ENCODE results near the gene DPYSL5.

The DPYSL5 gene

DNA sequence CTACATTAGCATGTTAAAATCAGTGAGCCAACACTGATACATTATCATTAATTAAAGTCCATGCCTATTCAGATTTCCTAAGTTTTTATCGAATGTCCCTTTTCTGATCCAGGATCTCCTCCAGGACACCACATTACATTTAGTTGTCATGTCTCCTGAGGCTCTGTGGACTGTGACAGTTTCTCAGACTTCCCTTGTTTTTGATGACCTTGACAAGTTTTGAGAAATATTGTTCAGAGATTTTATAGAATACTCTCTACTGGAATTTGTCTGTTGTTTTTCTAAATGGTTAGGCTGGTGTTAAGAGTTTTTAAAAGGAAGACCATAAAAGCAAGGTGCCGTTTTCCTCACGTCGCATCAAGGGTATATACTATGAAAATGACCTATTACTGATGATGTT lies 106.2 kb downstream of the DPYSL5 start:
- TF ChIP-seq GATA2 (IDR thresholded peaks at IDR 0.05; ENCODE audit: low read depth, low read length), result no peak
- TF ChIP-seq GATA3 (IDR thresholded peaks at IDR 0.05; ENCODE audit: low read depth, low read length), result no peak

DNA sequence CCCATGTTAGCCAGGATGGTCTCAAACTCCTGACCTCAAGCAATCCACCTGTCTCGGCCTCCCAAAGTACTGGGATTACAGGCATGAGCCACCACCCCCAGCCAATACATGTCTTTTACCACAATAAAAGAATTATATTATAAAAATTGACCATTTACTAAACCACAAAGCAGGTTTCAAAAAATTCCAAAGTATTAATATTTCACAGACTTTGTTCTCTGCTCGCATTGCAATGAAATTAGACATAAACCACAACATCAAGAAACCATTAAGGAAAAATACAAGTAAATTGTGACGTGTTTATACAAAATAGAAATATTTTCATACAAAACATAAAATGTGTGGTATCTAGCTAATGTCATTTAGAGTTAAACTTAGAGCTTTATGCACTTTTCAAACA lies 109.1 kb downstream of the DPYSL5 start:
- no peak for TF ChIP-seq GATA2 (IDR thresholded peaks at IDR 0.05; ENCODE audit: low read depth, low read length)
- TF ChIP-seq GATA3 (IDR thresholded peaks at IDR 0.05; ENCODE audit: low read depth, low read length), result no peak

DNA sequence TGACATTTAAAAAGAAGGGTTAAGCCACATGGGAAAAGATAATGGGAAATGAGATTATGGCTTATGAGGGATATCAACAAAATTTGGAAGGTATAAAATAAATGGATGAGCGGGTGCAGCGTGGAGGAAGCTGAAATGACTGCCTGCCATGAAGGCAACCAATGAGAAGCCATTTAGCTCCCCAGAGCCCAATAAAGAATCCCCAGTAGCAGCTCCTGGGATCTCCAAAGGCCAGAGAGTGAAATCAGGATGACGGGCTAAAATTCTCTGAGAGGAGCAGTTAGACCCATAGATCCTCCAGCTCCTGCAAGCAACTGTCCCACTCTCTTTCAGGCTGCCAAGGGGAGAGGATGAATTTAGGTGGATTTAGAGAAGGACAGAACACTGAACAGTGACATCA lies 109.6 kb downstream of the DPYSL5 start:
- TF ChIP-seq GATA3 (IDR thresholded peaks at IDR 0.05; ENCODE audit: low read depth, low read length) (no peak), GATA2 (IDR thresholded peaks at IDR 0.05; ENCODE audit: low read depth, low read length) (no peak)

DNA sequence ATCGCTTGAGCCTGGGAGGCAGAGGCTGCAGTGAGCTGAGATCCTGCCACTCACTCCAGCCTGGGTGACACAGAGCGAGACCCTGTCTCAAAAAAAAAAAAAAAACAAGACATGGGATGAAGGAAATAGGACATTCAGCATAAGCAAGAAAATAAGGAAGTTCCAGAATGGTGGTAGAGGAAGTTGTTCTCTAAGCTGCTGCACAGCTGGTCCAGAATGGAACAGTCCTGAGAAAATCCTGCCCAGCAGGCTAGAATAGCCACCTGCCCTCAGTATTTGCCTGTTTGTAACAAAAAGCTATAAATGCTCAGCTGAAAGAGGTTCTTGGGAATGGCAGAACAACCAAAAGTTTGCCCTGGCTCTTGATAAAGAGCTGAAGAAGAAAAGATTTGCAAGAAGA lies 111.4 kb downstream of the DPYSL5 start:
- TF ChIP-seq GATA2 (IDR thresholded peaks at IDR 0.05; ENCODE audit: low read depth, low read length), result no peak
- no peak for TF ChIP-seq GATA3 (IDR thresholded peaks at IDR 0.05; ENCODE audit: low read depth, low read length)

DNA sequence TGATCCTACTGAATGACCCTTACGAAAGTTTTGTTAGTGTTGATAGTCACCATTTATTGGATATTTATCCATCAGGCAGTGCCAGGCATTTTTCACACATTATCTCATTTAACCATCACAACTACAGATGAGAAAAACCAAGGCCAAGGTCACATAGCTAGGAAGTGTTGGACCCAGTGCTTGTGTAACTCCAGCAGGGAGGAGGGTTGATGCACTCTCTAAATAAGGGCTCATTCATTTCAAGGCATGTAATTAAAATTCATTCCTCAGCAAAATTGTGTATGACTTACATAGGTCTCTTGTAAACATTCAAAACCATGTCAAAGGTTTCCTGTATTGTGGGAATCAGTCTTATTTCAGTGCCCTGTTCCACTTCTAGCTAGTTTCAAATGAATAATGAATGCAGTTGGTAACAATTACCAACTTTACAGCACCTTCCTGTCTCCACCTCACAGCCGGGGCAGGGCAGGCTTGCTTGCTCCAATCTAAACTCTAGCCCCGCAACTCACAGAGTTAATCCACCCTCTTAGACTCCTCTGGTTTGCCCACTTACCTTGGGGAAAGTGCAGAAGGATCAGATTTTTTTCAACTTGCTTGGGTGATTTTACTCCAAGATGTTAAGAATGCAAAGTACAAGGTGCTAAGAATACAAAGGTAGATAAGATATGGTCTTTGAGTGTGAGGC lies 116.7 kb downstream of the DPYSL5 start:
- TF ChIP-seq GATA2 (IDR thresholded peaks at IDR 0.05; ENCODE audit: low read depth, low read length) (no peak), GATA3 (IDR thresholded peaks at IDR 0.05; ENCODE audit: low read depth, low read length) (no peak)

DNA sequence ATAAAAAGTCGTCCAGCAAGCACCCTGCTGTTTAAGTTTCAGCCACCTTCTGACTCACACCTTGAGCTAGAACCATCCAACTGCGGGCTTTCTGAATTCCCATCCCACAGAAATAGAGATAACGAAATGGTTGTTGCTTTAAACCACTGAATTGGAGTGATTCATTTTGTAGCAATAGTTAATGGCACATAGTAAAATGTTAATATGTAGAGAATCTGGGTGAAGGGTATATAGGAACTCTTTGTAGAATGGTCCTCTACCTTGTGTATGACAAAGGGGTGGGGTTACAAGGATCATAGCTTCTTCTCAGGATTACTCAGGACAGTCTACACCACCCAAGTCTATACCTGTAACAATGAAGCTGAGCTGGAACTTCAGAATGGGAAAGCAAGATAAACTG lies 120.1 kb downstream of the DPYSL5 start:
- TF ChIP-seq GATA2 (IDR thresholded peaks at IDR 0.05; ENCODE audit: low read depth, low read length) (no peak), GATA3 (IDR thresholded peaks at IDR 0.05; ENCODE audit: low read depth, low read length) (no peak)

DNA sequence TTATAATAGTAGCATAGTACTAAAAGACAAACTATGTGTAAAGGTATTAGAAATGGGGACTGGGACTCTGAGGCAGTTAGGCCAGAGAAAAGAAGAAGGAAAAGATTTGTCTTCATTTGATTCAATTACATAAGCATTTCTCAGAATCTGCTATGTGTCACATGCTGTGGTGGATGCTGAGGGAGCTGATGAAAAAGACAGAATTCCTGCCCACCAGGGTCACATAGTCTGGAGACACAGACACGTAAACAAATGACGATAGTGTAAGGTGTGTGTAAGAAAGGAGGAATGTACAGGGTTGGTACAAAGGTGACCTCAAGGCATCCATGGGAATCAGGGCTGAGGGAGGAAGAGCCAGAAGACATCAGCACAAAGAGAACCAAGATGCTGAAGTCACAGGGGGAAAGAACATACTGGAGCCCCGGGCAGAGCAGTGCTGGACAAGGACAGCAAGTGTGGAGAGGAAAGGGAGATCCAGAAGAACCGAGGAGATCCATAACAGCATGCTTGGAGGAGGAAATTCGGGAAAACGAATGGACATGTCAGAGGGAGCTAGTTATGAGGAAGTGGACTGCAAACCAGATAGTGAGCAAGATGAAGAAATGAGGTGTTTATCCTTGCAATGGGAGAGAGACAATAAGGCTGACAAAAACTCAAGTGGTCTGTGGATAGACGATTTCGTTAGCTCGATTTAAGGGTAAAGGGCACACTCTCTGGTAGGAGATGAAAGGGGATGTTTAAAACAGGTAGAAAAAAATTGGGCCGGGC lies 121.3 kb downstream of the DPYSL5 start:
- TF ChIP-seq GATA3 (IDR thresholded peaks at IDR 0.05; ENCODE audit: low read depth, low read length) (no peak), GATA2 (IDR thresholded peaks at IDR 0.05; ENCODE audit: low read depth, low read length) (no peak)

DNA sequence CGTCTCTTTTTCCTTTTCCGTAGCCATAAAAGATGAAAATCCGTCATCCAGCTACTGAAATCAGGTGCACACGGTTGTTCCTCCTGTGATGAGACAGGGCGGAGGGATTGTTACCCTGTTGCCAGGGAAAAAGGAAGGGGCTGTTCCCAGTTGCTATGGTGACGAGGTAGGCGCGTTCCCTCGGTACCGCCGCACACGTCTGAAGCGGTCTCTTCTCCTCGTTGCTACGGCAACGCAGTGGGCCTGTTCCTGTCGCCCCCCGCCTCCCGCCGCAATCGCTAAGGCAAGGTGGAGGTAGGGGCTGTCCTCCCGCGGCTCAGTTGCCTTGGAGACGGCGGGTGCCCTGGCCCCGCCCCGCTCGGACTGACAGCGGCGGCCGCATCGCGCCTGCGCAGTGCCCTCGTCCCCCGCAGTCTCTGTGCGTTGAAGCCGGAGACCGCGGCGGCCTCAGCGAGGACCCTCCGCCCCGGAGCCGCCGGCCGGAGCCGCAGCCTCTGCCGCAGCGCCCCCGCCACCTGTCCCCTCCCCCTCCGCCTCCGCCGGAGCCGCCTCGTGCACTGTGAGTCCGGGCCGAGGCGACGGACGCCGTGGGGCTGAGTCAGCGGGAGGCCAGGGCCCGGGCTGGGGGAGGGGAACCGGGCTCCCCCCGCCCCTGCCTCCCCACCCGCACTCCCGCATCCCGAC lies 122.5 kb downstream of the DPYSL5 start, which contains the start of gene MAPRE3:
TSS of gene MAPRE3 (plus strand) at position 394 of the 684 bp plus-strand sequence. CDS start 51,582 bp downstream, outside the sequence.
- no peak for TF ChIP-seq GATA3 (IDR thresholded peaks at IDR 0.05; ENCODE audit: low read depth, low read length)
- no peak for TF ChIP-seq GATA2 (IDR thresholded peaks at IDR 0.05; ENCODE audit: low read depth, low read length)

DNA sequence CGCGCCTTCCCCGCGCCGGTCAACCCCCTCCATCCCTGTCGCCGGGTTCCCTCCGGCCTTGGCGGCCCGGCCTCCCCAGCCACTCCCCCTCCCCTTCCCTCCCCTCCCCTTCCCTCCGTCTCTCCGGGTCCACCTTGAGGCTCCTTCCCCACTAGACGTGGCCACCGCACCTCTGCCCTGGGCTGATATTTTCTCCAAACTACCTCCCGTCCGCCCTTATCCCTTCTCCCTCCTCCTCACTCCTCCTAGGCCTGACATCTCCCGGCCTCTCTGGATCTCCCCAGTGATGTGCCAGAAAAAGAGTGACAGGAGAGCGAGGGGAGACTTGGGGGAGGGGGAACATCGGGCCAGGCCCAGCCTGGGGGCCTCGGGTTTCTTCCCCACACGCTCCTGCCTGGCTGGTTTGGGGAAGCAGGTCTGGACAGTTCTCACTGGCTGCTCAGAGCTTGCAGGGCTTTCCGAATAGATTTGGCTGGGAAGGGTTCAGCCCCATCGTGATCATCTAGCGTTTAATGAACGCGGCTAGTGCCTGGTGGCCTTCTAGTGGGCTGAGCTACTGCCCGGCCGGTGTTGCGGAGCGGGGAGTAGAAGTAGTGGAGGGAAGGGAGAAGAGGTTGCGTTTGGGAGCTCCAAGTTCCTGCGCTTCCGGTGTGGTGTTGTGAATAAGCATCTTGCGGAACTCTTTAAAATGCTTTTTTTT lies 123.1 kb downstream of the DPYSL5 start:
- TF ChIP-seq GATA3 (IDR thresholded peaks at IDR 0.05; ENCODE audit: low read depth, low read length) (no peak), GATA2 (IDR thresholded peaks at IDR 0.05; ENCODE audit: low read depth, low read length) (no peak)

DNA sequence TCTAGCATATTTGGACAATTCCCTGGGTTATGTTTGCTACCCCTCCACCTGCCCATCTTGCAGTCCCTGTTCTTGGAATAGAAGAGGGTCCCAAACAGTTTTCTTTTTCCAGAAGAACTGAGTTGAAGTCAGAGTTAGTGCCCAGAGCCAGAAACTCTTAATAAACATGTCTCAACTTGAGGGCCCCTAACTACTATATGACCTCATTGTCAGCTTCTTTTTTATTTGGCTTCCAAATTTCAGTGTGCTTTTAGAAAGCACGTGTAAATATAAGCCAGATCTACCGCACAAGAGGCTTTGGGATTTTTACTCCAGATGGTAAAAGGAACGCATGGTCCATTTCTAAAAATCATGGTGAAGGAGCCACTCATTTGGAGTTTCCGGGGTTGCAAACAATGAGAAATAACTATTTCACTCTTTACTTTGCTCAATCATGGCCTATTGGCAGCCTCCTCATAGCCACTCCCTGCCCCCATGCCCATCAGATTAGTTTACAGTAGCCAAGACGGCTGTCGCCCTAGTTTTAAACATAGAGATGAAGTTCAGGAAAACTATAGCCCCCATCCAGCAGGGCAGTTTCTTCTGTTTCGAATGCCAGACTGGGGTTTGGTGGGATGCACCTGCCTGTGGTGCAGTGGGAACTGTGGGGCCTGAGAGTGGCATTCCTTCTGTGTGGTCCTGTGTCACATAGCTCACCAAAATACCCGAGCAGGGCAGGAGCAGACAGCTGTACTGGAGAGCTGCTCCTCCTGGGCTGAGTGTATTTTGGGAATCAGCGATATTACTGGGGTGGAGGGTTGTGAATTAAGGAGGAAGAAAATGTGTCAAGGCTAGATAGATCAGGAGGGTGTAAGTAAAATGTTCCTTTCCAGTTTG lies 124.2 kb downstream of the DPYSL5 start:
- TF ChIP-seq GATA2 (IDR thresholded peaks at IDR 0.05; ENCODE audit: low read depth, low read length) (no peak), GATA3 (IDR thresholded peaks at IDR 0.05; ENCODE audit: low read depth, low read length) (no peak)

DNA sequence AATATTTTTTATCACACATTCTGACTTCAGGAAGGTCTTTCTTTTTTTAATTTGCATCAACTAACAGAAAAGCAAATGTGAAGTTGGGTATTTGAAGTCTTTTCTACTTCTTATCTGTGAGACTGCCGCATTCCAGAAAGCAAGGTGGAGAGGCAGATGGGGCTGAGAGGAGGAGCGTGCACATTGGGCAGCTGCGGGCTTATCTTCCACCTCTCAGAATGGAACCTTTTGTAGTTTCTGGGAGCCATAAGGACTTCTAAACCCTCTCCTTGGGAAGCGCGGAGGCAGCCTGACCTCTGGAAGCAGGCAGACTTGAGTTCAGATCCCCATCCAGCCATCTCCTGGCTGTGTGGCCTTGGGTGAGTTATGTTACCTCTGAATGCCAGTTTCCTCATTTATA lies 126.4 kb downstream of the DPYSL5 start:
- TF ChIP-seq GATA3 (IDR thresholded peaks at IDR 0.05; ENCODE audit: low read depth, low read length) (no peak), GATA2 (IDR thresholded peaks at IDR 0.05; ENCODE audit: low read depth, low read length) (no peak)

DNA sequence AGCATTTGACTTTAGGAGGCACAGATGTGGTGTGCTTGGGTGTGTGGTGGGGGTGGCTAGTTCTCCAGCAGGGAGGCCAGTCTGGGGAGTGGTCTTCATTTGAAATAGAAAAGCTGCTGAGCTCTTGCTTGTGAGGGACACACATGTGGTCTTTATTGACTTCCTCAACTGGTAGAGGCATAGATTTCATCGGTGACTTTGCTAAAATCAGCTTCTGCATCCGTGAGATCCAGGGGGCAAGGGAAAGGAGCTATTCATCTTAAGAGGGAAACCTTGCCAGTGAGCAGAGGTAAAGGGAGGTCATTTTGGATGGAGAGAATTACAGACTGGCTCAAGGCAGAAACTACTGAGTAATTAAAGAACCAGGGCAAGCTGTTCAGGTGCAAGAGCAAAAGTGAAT lies 127.2 kb downstream of the DPYSL5 start:
- no peak for TF ChIP-seq GATA3 (IDR thresholded peaks at IDR 0.05; ENCODE audit: low read depth, low read length)
- no peak for TF ChIP-seq GATA2 (IDR thresholded peaks at IDR 0.05; ENCODE audit: low read depth, low read length)

DNA sequence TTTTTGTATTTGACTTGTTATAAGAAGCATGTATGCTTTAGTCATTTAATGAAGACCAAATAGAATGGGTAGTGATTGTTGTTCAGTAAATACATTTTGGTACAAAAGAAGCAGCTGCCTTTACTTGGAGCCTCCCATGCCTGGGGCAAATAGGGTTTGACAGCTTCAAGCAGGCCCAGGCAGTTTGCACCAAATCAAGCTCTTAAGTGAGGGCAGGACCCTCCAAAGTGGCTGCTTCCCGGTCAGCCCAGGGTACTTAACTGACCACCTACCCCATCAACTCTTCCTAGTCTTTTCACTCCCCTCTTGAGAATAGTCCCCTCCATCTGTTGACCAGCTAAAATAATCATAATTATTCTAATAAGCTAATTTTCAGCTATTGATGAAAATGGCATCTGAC lies 127.7 kb downstream of the DPYSL5 start:
- TF ChIP-seq GATA2 (IDR thresholded peaks at IDR 0.05; ENCODE audit: low read depth, low read length) (no peak), GATA3 (IDR thresholded peaks at IDR 0.05; ENCODE audit: low read depth, low read length) (no peak)
